Stimulated activated CD4-positive, alpha-beta T cell treated with anti-CD3 and anti-CD28 coated beads, TNF-alpha, amount 100 ng/mL, for 24 hours (primary cell): Measurements from ENCODE around the gene PTTG2.
"Not testable (repeated sequence)": the region's sequence is repeated elsewhere in the genome, so short reads cannot be mapped to it uniquely, and the experiment has no call there.

Experiments
- DNase-seq, 3 experiments: peaks; one replicate each; pipeline ENCODE4 v3.0.0-alpha.2; 2020; ENCODE audit warnings: low read depth in 3 of 3

The PTTG2 gene

GRCh38 chr4:37960098-37960497 is at the start of gene PTTG2:
PTTG2 (plus strand) TSS chr4:37960398; CDS start chr4:37960435, 37 bp downstream.
- DNase-seq, result no peak

- DNase-seq, result no peak
These were observed 45.7 kb upstream of the PTTG2 start for GRCh38 chr4:37914539-37914938.

GRCh38 chr4:37917388-37917787 is 42.8 kb upstream of the PTTG2 start:
- DNase-seq, result no peak

- DNase-seq, result no peak
These were observed 41.5 kb upstream of the PTTG2 start for GRCh38 chr4:37918653-37919052.

- DNase-seq, result no peak
These were observed 37.9 kb upstream of the PTTG2 start for GRCh38 chr4:37922328-37922727.

GRCh38 chr4:37923089-37923488 is 37.1 kb upstream of the PTTG2 start:
- not testable (repeated sequence) for DNase-seq

- no peak for DNase-seq
These were observed 35.3 kb upstream of the PTTG2 start for GRCh38 chr4:37924946-37925345.

GRCh38 chr4:37927434-37927833 is 32.8 kb upstream of the PTTG2 start:
- DNase-seq, result no peak

GRCh38 chr4:37928426-37929416 is 31.5 kb upstream of the PTTG2 start:
- DNase-seq, result no peak

- DNase-seq, result no peak
These were observed 26.1 kb upstream of the PTTG2 start for GRCh38 chr4:37934096-37934495.

- no peak for DNase-seq
These were observed 25.6 kb upstream of the PTTG2 start for GRCh38 chr4:37934609-37935008.

GRCh38 chr4:37935026-37935425 is 25.2 kb upstream of the PTTG2 start:
- no peak for DNase-seq

- no peak for DNase-seq
These were observed 23.2 kb upstream of the PTTG2 start for GRCh38 chr4:37936889-37937498.

- DNase-seq, result no peak
These were observed 22.0 kb upstream of the PTTG2 start for GRCh38 chr4:37938208-37938607.

GRCh38 chr4:37946503-37947179 is 13.6 kb upstream of the PTTG2 start:
- DNase-seq, result no peak

- no peak for DNase-seq
These were observed 11.7 kb upstream of the PTTG2 start for GRCh38 chr4:37948542-37948941.

GRCh38 chr4:37949636-37950426 is 10.4 kb upstream of the PTTG2 start:
- no peak for DNase-seq

- DNase-seq, result no peak
These were observed 8.5 kb upstream of the PTTG2 start for GRCh38 chr4:37951461-37952352.

- DNase-seq, result no peak
These were observed 7.0 kb upstream of the PTTG2 start for GRCh38 chr4:37953156-37953555.

- DNase-seq, result no peak
These were observed 6.4 kb upstream of the PTTG2 start for GRCh38 chr4:37953620-37954293.
